GM18907 (cell line): ENCODE measurements around the gene IKBKE.

Experiments
- ATAC-seq: cut with Tn5 transposase; IDR thresholded peaks from one replicate; pipeline ENCODE4 v1.9.1; 2021; ENCODE audit warnings: mild to moderate bottlenecking, moderate library complexity; ENCODE audit not compliant: unreplicated experiment

IKBKE gene

GRCh38 chr1:206495011-206495461, 24.8 kb downstream of the IKBKE start:
- no peak for ATAC-seq

GRCh38 chr1:206495493-206496046, 25.3 kb downstream of the IKBKE start:
- peak; percentile 20 for ATAC-seq

GRCh38 chr1:206496131-206496793, 26.0 kb downstream of the IKBKE start:
- peak; percentile 67 for ATAC-seq

- peak; percentile 36 for ATAC-seq
Observed at GRCh38 chr1:206497363-206497762, 27.1 kb downstream of the IKBKE start.

- no peak for ATAC-seq
Observed at GRCh38 chr1:206497774-206498173, 27.5 kb downstream of the IKBKE start.

- no peak for ATAC-seq
Observed at GRCh38 chr1:206498685-206499084, 28.4 kb downstream of the IKBKE start.

GRCh38 chr1:206500046-206500445, 29.8 kb downstream of the IKBKE start:
- ATAC-seq = no peak

- ATAC-seq = no peak
Observed at GRCh38 chr1:206501881-206502280, 31.6 kb downstream of the IKBKE start.

- no peak for ATAC-seq
Observed at GRCh38 chr1:206502403-206502802, 32.1 kb downstream of the IKBKE start.

- no peak for ATAC-seq
Observed at GRCh38 chr1:206502812-206503211, 32.5 kb downstream of the IKBKE start.

- no peak for ATAC-seq
Observed at GRCh38 chr1:206503591-206504362, 33.5 kb downstream of the IKBKE start.

- no peak for ATAC-seq
Observed at GRCh38 chr1:206504363-206504713, 34.1 kb downstream of the IKBKE start.

- no peak for ATAC-seq
Observed at GRCh38 chr1:206505702-206506355, 35.6 kb downstream of the IKBKE start.

GRCh38 chr1:206506405-206507283, 36.4 kb downstream of the IKBKE start:
- peak; percentile 28 for ATAC-seq

GRCh38 chr1:206507284-206508129, 37.2 kb downstream of the IKBKE start, which contains the start of gene RASSF5:
TSS of gene RASSF5 (plus strand) at chr1:206507531. CDS start at chr1:206507603, 72 bp downstream.
- ATAC-seq = peak; percentile 59

- no peak for ATAC-seq
Observed at GRCh38 chr1:206508130-206508889, 38.0 kb downstream of the IKBKE start.

- ATAC-seq = no peak
Observed at GRCh38 chr1:206508956-206509355, 38.7 kb downstream of the IKBKE start.

GRCh38 chr1:206509612-206510257, 39.5 kb downstream of the IKBKE start:
- ATAC-seq = no peak
